ENCODE results near the gene TRIM26.

Gene TRIM26

GRCh38 chr6:30207619-30208295, 5.4 kb downstream of the TRIM26 start:
- no peak for DNase-seq

GRCh38 chr6:30206799-30207618, 6.2 kb downstream of the TRIM26 start:
- no peak for DNase-seq

- no peak for DNase-seq
Measured at GRCh38 chr6:30206152-30206551, 7.1 kb downstream of the TRIM26 start.

- no peak for DNase-seq
Measured at GRCh38 chr6:30204116-30204515, 9.1 kb downstream of the TRIM26 start.

GRCh38 chr6:30202366-30202765, 10.8 kb downstream of the TRIM26 start:
- DNase-seq, result no peak

- DNase-seq, result no peak
Measured at GRCh38 chr6:30200551-30201281, 12.5 kb downstream of the TRIM26 start.

GRCh38 chr6:30198166-30199084, 14.8 kb downstream of the TRIM26 start:
- DNase-seq, result no peak

- DNase-seq, result no peak
Measured at GRCh38 chr6:30196376-30196775, 16.8 kb downstream of the TRIM26 start.

- DNase-seq, result no peak
Measured at GRCh38 chr6:30195951-30196350, 17.3 kb downstream of the TRIM26 start.

- DNase-seq, result no peak
Measured at GRCh38 chr6:30194797-30195690, 18.2 kb downstream of the TRIM26 start.

- no peak for DNase-seq
Measured at GRCh38 chr6:30192076-30192475, 21.1 kb downstream of the TRIM26 start.

- DNase-seq, result no peak
Measured at GRCh38 chr6:30188541-30188940, 24.7 kb downstream of the TRIM26 start.

- DNase-seq, result no peak
Measured at GRCh38 chr6:30185846-30186484, 27.2 kb downstream of the TRIM26 start.

- DNase-seq, result no peak
Measured at GRCh38 chr6:30184417-30185031, 28.7 kb downstream of the TRIM26 start.

- no peak for DNase-seq
Measured at GRCh38 chr6:30180145-30180544, 33.1 kb downstream of the TRIM26 start.

GRCh38 chr6:30178837-30179236, 34.4 kb downstream of the TRIM26 start:
- DNase-seq, result no peak

GRCh38 chr6:30175765-30176164, 37.4 kb downstream of the TRIM26 start:
- DNase-seq, result no peak

GRCh38 chr6:30172681-30173080, 40.5 kb downstream of the TRIM26 start:
- no peak for DNase-seq

GRCh38 chr6:30171677-30172471, 41.3 kb downstream of the TRIM26 start:
- DNase-seq, result peak in 1 of 2 experiments; percentile 16

All from NCI-H526 (cell line).